Activated CD4-positive, alpha-beta T cell treated with anti-CD3 and anti-CD28 coated beads, Interleukin-2, amount 50 U/mL, for 4 hours (primary cell): Measurements from ENCODE around the gene RHEX.
"Not testable (repeated sequence)": the region's sequence is repeated elsewhere in the genome, so short reads cannot be mapped to it uniquely, and the experiment has no call there.

Source experiments
- DNase-seq, 2 experiments: peaks; one replicate each; pipeline ENCODE4 v3.0.0-alpha.2; 2020

Gene RHEX

GRCh38 chr1:206052919-206053610 lies at the start of gene RHEX:
Gene RHEX, plus strand, starts transcription at chr1:206053173. Its CDS starts 44,656 bp downstream, at chr1:206097829.
- DNase-seq = not testable (repeated sequence)

- no peak for DNase-seq
Measured at GRCh38 chr1:206003854-206004800, 48.8 kb upstream of the RHEX start.

- no peak for DNase-seq
Measured at GRCh38 chr1:206004826-206005225, 48.1 kb upstream of the RHEX start.

GRCh38 chr1:206005234-206005633 lies 47.7 kb upstream of the RHEX start:
- no peak for DNase-seq

GRCh38 chr1:206005778-206006180 lies 47.2 kb upstream of the RHEX start:
- DNase-seq = no peak

- DNase-seq = no peak
Measured at GRCh38 chr1:206006946-206007345, 46.0 kb upstream of the RHEX start.

GRCh38 chr1:206010060-206010459 lies 42.9 kb upstream of the RHEX start:
- DNase-seq = no peak

GRCh38 chr1:206011057-206011456 lies 41.9 kb upstream of the RHEX start:
- DNase-seq = peak in 1 of 2 experiments; percentile 15

GRCh38 chr1:206012086-206012859 lies 40.7 kb upstream of the RHEX start:
- no peak for DNase-seq

- no peak for DNase-seq
Measured at GRCh38 chr1:206013026-206013795, 39.8 kb upstream of the RHEX start.

- DNase-seq = no peak
Measured at GRCh38 chr1:206014601-206015000, 38.4 kb upstream of the RHEX start.

GRCh38 chr1:206015071-206015470 lies 37.9 kb upstream of the RHEX start:
- DNase-seq = no peak

- no peak for DNase-seq
Measured at GRCh38 chr1:206020393-206021007, 32.5 kb upstream of the RHEX start.

GRCh38 chr1:206021008-206021625 lies 31.9 kb upstream of the RHEX start:
- DNase-seq = no peak

GRCh38 chr1:206021626-206022365 lies 31.2 kb upstream of the RHEX start:
- no peak for DNase-seq

GRCh38 chr1:206022766-206023165 lies 30.2 kb upstream of the RHEX start:
- no peak for DNase-seq

- no peak for DNase-seq
Measured at GRCh38 chr1:206023695-206024094, 29.3 kb upstream of the RHEX start, which contains the start of gene CTSE. Gene CTSE, minus strand, starts transcription at chr1:206023895. Its CDS starts 104 bp downstream, at chr1:206023791.

- DNase-seq = no peak
Measured at GRCh38 chr1:206025283-206025820, 27.6 kb upstream of the RHEX start.

GRCh38 chr1:206029484-206029883 lies 23.5 kb upstream of the RHEX start:
- no peak for DNase-seq

GRCh38 chr1:206030191-206030590 lies 22.8 kb upstream of the RHEX start:
- DNase-seq = no peak
